ENCODE results near the gene SEC62.

The SEC62 gene

GRCh38 chr3:169966951-169967915, 626 bp downstream of the SEC62 start:
- DNase-seq: no peak

- no peak for DNase-seq
Observed at GRCh38 chr3:169968224-169968885, 1.7 kb downstream of the SEC62 start.

GRCh38 chr3:169969174-169970095, 2.8 kb downstream of the SEC62 start:
- DNase-seq: no peak

- no peak for DNase-seq
Observed at GRCh38 chr3:169970847-169971246, 4.2 kb downstream of the SEC62 start.

- no peak for DNase-seq
Observed at GRCh38 chr3:169971522-169971921, 4.9 kb downstream of the SEC62 start.

GRCh38 chr3:169980055-169980454, 13.4 kb downstream of the SEC62 start:
- DNase-seq: no peak

- DNase-seq: no peak
Observed at GRCh38 chr3:169984292-169984691, 17.7 kb downstream of the SEC62 start.

- DNase-seq: no peak
Observed at GRCh38 chr3:169990431-169990830, 23.8 kb downstream of the SEC62 start.

GRCh38 chr3:169992156-169992555, 25.5 kb downstream of the SEC62 start:
- DNase-seq: no peak

GRCh38 chr3:169992781-169993180, 26.2 kb downstream of the SEC62 start:
- no peak for DNase-seq

- no peak for DNase-seq
Observed at GRCh38 chr3:169993761-169994160, 27.2 kb downstream of the SEC62 start.

- DNase-seq: no peak
Observed at GRCh38 chr3:169996063-169996462, 29.5 kb downstream of the SEC62 start.

- DNase-seq: no peak
Observed at GRCh38 chr3:169998668-169999131, 32.1 kb downstream of the SEC62 start.

- DNase-seq: no peak
Observed at GRCh38 chr3:169999433-169999832, 32.8 kb downstream of the SEC62 start.

- no peak for DNase-seq
Observed at GRCh38 chr3:170000051-170000450, 33.4 kb downstream of the SEC62 start.

- DNase-seq: no peak
Observed at GRCh38 chr3:170002231-170002630, 35.6 kb downstream of the SEC62 start.

GRCh38 chr3:170002879-170003278, 36.3 kb downstream of the SEC62 start:
- DNase-seq: no peak

- no peak for DNase-seq
Observed at GRCh38 chr3:170003881-170004356, 37.3 kb downstream of the SEC62 start.

GRCh38 chr3:170007031-170007663, 40.5 kb downstream of the SEC62 start:
- no peak for DNase-seq

- DNase-seq: no peak
Observed at GRCh38 chr3:170010498-170010897, 43.9 kb downstream of the SEC62 start.

GRCh38 chr3:170012683-170013400, 46.2 kb downstream of the SEC62 start:
- no peak for DNase-seq

- DNase-seq: no peak
Observed at GRCh38 chr3:170016057-170016456, 49.5 kb downstream of the SEC62 start.

Measured in activated CD4-positive, alpha-beta T cell treated with anti-CD3 and anti-CD28 coated beads for 1 hour (primary cell).